ENCODE data around the gene SMYD3.

DNA sequence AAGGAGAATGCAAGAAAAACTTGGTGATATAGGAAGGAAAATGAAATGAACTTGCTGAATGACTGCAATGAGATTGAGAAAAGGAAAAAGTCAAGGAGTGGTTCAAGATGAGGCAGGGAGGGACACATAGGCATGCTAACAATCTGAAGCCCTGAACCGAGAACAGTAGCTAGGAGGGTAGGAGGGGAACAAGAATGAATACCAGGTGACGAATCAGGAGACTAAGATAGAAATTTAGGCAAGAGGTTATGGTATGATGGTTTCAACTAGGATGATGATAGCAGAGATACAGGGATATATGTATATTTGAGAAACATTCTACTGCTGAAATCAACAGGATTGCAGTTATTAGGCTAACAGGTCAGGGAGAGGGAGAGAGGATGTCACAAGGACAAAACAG lies 44.1 kb downstream of the SMYD3 start:
- TF ChIP-seq, protein P1, sequence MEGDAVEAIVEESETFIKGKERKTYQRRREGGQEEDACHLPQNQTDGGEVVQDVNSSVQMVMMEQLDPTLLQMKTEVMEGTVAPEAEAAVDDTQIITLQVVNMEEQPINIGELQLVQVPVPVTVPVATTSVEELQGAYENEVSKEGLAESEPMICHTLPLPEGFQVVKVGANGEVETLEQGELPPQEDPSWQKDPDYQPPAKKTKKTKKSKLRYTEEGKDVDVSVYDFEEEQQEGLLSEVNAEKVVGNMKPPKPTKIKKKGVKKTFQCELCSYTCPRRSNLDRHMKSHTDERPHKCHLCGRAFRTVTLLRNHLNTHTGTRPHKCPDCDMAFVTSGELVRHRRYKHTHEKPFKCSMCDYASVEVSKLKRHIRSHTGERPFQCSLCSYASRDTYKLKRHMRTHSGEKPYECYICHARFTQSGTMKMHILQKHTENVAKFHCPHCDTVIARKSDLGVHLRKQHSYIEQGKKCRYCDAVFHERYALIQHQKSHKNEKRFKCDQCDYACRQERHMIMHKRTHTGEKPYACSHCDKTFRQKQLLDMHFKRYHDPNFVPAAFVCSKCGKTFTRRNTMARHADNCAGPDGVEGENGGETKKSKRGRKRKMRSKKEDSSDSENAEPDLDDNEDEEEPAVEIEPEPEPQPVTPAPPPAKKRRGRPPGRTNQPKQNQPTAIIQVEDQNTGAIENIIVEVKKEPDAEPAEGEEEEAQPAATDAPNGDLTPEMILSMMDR (IDR thresholded peaks at IDR 0.05): no peak
- no peak for TF ChIP-seq POLR2A (IDR thresholded peaks at IDR 0.05)

Data from heart left ventricle (tissue), 13 donors.